OCI-LY7 (cell line): Measurements from ENCODE around the gene TXN2. TPM values are rescaled to one million over a fixed set of nuclear protein-coding genes. Genes with fewer than 3 reads are reported as not detected.

ENCODE experiments used
- BruUV-seq: library from RNA; stranded (reverse); fragments of 400-500 nt; replicated peaks from 2 replicates; lab custom pipeline; 2021; lab: Mats Ljungman, UMichigan
- CTCF ChIA-PET: fragments of 300-600 bp; sonication (Branson Sonifier 250); formaldehyde crosslinking; loops from one replicate; lab custom pipeline; 2022; ENCODE audit warnings: antibody characterized with exemption; ENCODE audit not compliant: unreplicated experiment; lab: Charles Lee
- POLR2A ChIA-PET: fragments of 300-600 bp; sonication (Branson Sonifier 250); formaldehyde crosslinking; loops from one replicate; lab custom pipeline; 2022; ENCODE audit warnings: antibody characterized with exemption; lab: Charles Lee
- DNase-seq: peaks from one replicate; pipeline ENCODE4 v3.0.0-alpha.2; 2015; ENCODE audit warnings: low spot score
- H2AFZ ChIP-seq: fragments of 200-600 bp; sonication (generic), shearing (Covaris generic); 2 replicates; pipeline ENCODE4 v1.6.1; 2014; ENCODE audit warnings: mild to moderate bottlenecking, antibody characterized with exemption, low read length, moderate library complexity
- H3K27ac ChIP-seq: fragments of 200-600 bp; sonication (generic); 2 replicates; pipeline ENCODE4 v1.5.1; 2014; ENCODE audit warnings: mixed run types, low read depth, mild to moderate bottlenecking, moderate library complexity, low read length, inconsistent platforms; ENCODE audit not compliant: poor library complexity, severe bottlenecking
- H3K36me3 ChIP-seq: fragments of 200-600 bp; sonication (generic); 2 replicates; pipeline ENCODE4 v1.6.1; 2014; ENCODE audit warnings: mild to moderate bottlenecking, antibody characterized with exemption, low read length, moderate library complexity, mixed read lengths; ENCODE audit not compliant: insufficient read depth
- H3K4me1 ChIP-seq: fragments of 200-600 bp; sonication (generic); 2 replicates; pipeline ENCODE4 v1.5.1; 2014; ENCODE audit warnings: mild to moderate bottlenecking, low read length; ENCODE audit not compliant: insufficient read depth, poor library complexity, severe bottlenecking
- H3K4me2 ChIP-seq: fragments of 200-600 bp; sonication (generic); 2 replicates; pipeline ENCODE4 v1.6.1; 2014; ENCODE audit warnings: mild to moderate bottlenecking, low read length
- H3K4me3 ChIP-seq: fragments of 200-600 bp; sonication (generic); 2 replicates; pipeline ENCODE4 v1.5.1; 2014; ENCODE audit warnings: mild to moderate bottlenecking, low read depth, low read length; ENCODE audit not compliant: poor library complexity, severe bottlenecking
- H3K79me2 ChIP-seq: fragments of 200-600 bp; sonication (generic); 2 replicates; pipeline ENCODE4 v1.6.1; 2016; ENCODE audit warnings: low read depth, mild to moderate bottlenecking, low read length, moderate library complexity, mixed read lengths; ENCODE audit not compliant: insufficient read depth
- H3K9me2 ChIP-seq: fragments of 200-600 bp; sonication (generic); 2 replicates; pipeline ENCODE4 v1.6.1; 2016; ENCODE audit warnings: mild to moderate bottlenecking, low read length, mixed read lengths; ENCODE audit not compliant: insufficient read depth
- H3K9me3 ChIP-seq: fragments of 200-600 bp; sonication (generic); 2 replicates; pipeline ENCODE4 v1.6.1; 2014; ENCODE audit warnings: mild to moderate bottlenecking, mixed run types, low read length, mixed read lengths
- H4K20me1 ChIP-seq: fragments of 200-600 bp; sonication (generic); 2 replicates; pipeline ENCODE4 v1.6.1; 2014; ENCODE audit warnings: mild to moderate bottlenecking, antibody characterized with exemption, low read length, moderate library complexity, mixed read lengths; ENCODE audit not compliant: insufficient read depth
- EZH2phosphoT487 ChIP-seq: fragments of 200-600 bp; sonication (generic); IDR thresholded peaks from 2 replicates; pipeline ENCODE4 v1.6.1; 2018; ENCODE audit warnings: low read depth, borderline replicate concordance, mild to moderate bottlenecking, mixed run types, antibody characterized with exemption, low read length, moderate library complexity, mixed read lengths
- intact Hi-C: fragments of 100-400 bp; cut with micrococcal nuclease; formaldehyde crosslinking; loops from one replicate; pipeline ENCODE4 v1.10.0; 2022; ENCODE audit not compliant: unreplicated experiment
- total RNA-seq, 2 experiments: library from RNA; depleted of rRNA in 1 of 2; stranded (reverse); fragments of >200 nt in 1 of 2; shearing (Covaris generic) in 1 of 2; gene quantifications; 2 replicates each; pipeline ENCODE4 v1.2.3, GENCODE V29; 2014 to 2022
- TF ChIP-seq, protein P1 (sequence below): fragments of 200-600 bp; sonication (generic); conservative IDR thresholded peaks from 2 replicates; pipeline ENCODE4 v1.5.1; 2014; ENCODE audit warnings: mild to moderate bottlenecking, antibody characterized with exemption, low read length, moderate library complexity, mixed read lengths

TXN2 gene
- total RNA-seq, 2 experiments from 2014 or later: 33.4 to 94.2 TPM

DNA sequence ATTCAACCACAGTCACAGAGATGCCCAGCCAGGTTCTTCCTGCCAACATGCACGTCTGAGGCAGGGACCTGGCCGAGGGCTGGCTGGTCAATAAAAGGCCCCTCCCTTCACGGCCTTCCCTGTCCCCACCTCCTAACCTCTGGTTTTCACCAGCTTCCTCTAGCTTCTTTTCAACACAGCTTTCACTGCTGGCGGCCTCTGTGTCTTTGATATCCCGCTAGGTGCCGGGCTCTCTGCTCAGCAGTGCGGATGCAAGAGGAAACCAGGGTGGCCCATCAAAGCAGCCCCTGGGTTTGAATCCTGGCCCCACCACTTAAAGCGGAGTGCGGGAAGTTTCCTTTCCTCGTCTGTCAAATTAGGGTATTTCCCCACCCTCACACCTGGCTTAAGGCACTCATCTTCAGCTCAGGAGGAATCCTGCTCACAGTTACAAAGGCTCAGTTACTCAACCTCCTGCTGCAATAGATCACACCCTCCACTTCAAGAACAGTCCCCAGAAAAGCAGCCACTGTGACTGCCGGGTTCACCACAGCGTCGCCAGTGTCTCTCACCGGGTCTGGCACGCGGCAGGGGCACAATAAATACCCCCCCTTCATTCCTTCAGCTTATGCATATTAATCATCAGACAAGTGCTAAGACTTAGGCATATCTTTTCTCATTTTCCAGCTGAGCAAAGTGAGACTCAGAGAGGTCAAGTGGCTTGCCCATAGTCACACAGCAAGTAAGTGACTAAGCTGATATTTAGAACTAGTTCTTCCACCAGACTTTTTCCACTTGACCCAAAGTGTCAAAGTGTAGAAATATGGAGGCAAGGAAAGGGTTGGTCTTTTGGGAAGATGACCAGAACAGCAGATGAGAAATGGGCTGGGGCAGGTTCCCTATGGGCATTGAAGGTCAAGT lies 45.7 kb downstream of the TXN2 start:
- no peaks in the 10 kb centered on the region for H3K9me3 ChIP-seq
- CTCF ChIA-PET: no interaction called here
- H3K9me2 ChIP-seq: no peaks in the 10 kb centered on the region
- H4K20me1 ChIP-seq: no peaks in the 10 kb centered on the region
- DNase-seq: no peak
- no peaks in the 10 kb centered on the region for H3K79me2 ChIP-seq
- no peak overlapping the region for H3K27ac ChIP-seq
- POLR2A ChIA-PET: interaction anchor here (0.5 kb wide), 1 partner anchor 684 kb away, joined by 3 read pairs; no protein-coding TSS in a partner anchor
- intact Hi-C loops: no loop called here
- no peak for TF ChIP-seq EZH2phosphoT487
- TF ChIP-seq, protein P1, sequence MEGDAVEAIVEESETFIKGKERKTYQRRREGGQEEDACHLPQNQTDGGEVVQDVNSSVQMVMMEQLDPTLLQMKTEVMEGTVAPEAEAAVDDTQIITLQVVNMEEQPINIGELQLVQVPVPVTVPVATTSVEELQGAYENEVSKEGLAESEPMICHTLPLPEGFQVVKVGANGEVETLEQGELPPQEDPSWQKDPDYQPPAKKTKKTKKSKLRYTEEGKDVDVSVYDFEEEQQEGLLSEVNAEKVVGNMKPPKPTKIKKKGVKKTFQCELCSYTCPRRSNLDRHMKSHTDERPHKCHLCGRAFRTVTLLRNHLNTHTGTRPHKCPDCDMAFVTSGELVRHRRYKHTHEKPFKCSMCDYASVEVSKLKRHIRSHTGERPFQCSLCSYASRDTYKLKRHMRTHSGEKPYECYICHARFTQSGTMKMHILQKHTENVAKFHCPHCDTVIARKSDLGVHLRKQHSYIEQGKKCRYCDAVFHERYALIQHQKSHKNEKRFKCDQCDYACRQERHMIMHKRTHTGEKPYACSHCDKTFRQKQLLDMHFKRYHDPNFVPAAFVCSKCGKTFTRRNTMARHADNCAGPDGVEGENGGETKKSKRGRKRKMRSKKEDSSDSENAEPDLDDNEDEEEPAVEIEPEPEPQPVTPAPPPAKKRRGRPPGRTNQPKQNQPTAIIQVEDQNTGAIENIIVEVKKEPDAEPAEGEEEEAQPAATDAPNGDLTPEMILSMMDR: no peak
- H3K4me3 ChIP-seq: no peak overlapping the region
- no TSS peak for BruUV-seq
- no peak overlapping the region for H3K4me2 ChIP-seq
- no peaks in the 10 kb centered on the region for H3K36me3 ChIP-seq
- no peak overlapping the region for H2AFZ ChIP-seq
- peaks cover 7% of the 10 kb centered on the region for H3K4me1 ChIP-seq

DNA sequence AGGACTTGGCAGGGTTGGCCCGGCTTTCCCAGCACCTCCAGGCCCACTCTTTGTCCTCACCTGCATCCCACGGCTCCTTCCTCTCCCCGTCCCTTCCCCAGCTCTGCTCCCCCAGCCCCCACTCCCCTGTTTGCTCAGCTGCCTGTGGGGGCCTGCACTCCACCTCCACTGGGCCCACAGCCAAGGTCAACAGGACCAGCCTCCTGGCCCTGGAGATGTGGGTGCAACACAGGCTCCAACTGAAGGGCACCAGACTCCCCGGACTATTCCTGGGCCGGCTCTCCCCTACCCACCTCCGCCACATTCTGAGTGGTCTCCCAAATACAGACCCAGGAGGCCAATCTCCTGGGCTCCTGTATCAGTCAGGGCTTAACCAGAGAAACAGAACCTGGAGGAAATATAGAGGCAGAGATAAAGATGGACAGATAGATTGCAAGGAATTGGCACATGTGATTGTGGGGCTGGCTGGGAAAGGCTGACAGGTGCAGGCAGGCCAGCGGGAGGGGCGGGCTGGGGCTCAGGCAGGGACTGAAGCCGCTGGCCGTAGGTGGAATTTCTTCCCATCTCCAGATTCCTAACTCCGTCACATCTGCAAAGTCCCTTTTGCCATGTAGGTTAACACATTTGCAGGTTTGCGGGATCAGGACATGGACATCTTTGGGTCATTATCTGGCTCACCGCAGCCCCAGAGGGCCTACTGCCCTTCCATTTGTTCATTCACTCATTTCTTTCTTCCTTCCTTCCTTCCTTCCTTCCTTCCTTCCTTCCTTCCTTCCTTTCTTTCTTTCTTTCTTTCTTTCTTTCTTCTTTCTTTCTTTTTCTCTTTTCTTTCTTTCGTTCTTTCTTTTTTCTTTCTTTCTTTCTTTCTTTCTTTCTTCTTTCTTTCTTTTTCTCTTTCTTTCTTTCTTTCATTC lies 47.9 kb downstream of the TXN2 start:
- no peak overlapping the region for H2AFZ ChIP-seq
- ChIA-PET POLR2A (interaction anchor here (0.7 kb wide), 1 partner anchor 848 kb away, joined by 3 read pairs; no protein-coding TSS in a partner anchor), CTCF (no interaction called here)
- peaks cover 7% of the 10 kb centered on the region for H3K4me1 ChIP-seq
- H3K4me2 ChIP-seq: no peak overlapping the region
- no TSS peak for BruUV-seq
- no peak for DNase-seq
- H3K36me3 ChIP-seq: no peaks in the 10 kb centered on the region
- no peak overlapping the region for H3K27ac ChIP-seq
- TF ChIP-seq, protein P1: no peak
- TF ChIP-seq EZH2phosphoT487: no peak
- H3K4me3 ChIP-seq: no peak overlapping the region
- H4K20me1 ChIP-seq: no peaks in the 10 kb centered on the region
- no peaks in the 10 kb centered on the region for H3K9me3 ChIP-seq
- no peaks in the 10 kb centered on the region for H3K9me2 ChIP-seq
- no peaks in the 10 kb centered on the region for H3K79me2 ChIP-seq
- intact Hi-C loops: no loop called here
